Neuronal stem cell (in vitro differentiated cells): ENCODE results near the gene HIF1A.

Source experiments
- DNase-seq: peaks from one replicate; pipeline ENCODE4 v3.0.0-alpha.2; 2013; ENCODE audit warnings: low spot score
- H2AFZ ChIP-seq: one replicate; pipeline ENCODE4 v1.6.1; 2013; ENCODE audit warnings: mild to moderate bottlenecking, low read length, inconsistent platforms
- H2AK5ac ChIP-seq: 2 replicates; pipeline ENCODE4 v1.6.1; 2013; ENCODE audit warnings: low read depth, mild to moderate bottlenecking, inconsistent platforms, low read length, moderate library complexity, mixed read lengths
- H2BK120ac ChIP-seq: 2 replicates; pipeline ENCODE4 v1.6.1; 2013; ENCODE audit warnings: low read depth, mild to moderate bottlenecking, inconsistent platforms, low read length, moderate library complexity, mixed read lengths
- H2BK12ac ChIP-seq: one replicate; pipeline ENCODE4 v1.6.1; 2013; ENCODE audit warnings: low read length, inconsistent platforms
- H2BK15ac ChIP-seq: 2 replicates; pipeline ENCODE4 v1.6.1; 2013; ENCODE audit warnings: mild to moderate bottlenecking, low read length, inconsistent platforms, mixed read lengths
- H2BK5ac ChIP-seq: one replicate; pipeline ENCODE4 v1.6.1; 2013; ENCODE audit warnings: inconsistent platforms, mild to moderate bottlenecking, low read length, moderate library complexity
- H3K14ac ChIP-seq: one replicate; pipeline ENCODE4 v1.6.1; 2013; ENCODE audit warnings: low read length, inconsistent platforms
- H3K18ac ChIP-seq: 2 replicates; pipeline ENCODE4 v1.6.1; 2013; ENCODE audit warnings: low read length, inconsistent platforms
- H3K23ac ChIP-seq: 2 replicates; pipeline ENCODE4 v1.6.1; 2013; ENCODE audit warnings: low read depth, mild to moderate bottlenecking, mixed read lengths, low read length, inconsistent platforms; ENCODE audit not compliant: poor library complexity
- H3K27ac ChIP-seq: replicated peaks from 3 replicates; pipeline ENCODE4 v1.5.1; 2013; ENCODE audit warnings: low read length, inconsistent platforms
- H3K27me3 ChIP-seq, 3 experiments: 2 replicates each; pipeline ENCODE4 v1.6.1; 2013; ENCODE audit warnings: low read length in 3 of 3, mild to moderate bottlenecking in 2 of 3, inconsistent platforms in 1 of 3, low read depth in 1 of 3, mixed read lengths in 1 of 3, moderate library complexity in 1 of 3; ENCODE audit not compliant: control insufficient read depth in 3 of 3, insufficient read depth in 3 of 3
- H3K36me3 ChIP-seq, 2 donors: replicated peaks in 1 of 2; 2 replicates each; pipeline ENCODE4 v1.6.1; 2013; ENCODE audit warnings: low read length in 2 of 2; ENCODE audit not compliant: control insufficient read depth in 2 of 2, insufficient read depth in 2 of 2
- H3K4ac ChIP-seq: 2 replicates; pipeline ENCODE4 v1.6.1; 2013; ENCODE audit warnings: inconsistent platforms, mild to moderate bottlenecking, low read length, moderate library complexity
- H3K4me1 ChIP-seq, 2 donors: 1 replicate in 1 of 2; 2 replicates in 1 of 2; pipeline ENCODE4 v1.6.1; 2013; ENCODE audit warnings: low read length in 2 of 2, low read depth in 1 of 2; ENCODE audit not compliant: control insufficient read depth in 2 of 2, insufficient read depth in 1 of 2
- H3K4me2 ChIP-seq: one replicate; pipeline ENCODE4 v1.6.1; 2013; ENCODE audit warnings: mild to moderate bottlenecking, low read length, inconsistent platforms; ENCODE audit not compliant: insufficient read depth, poor library complexity, severe bottlenecking
- H3K4me3 ChIP-seq, 2 donors: 2 replicates each; pipeline ENCODE4 v1.5.1; 2013; ENCODE audit warnings: low read length in 2 of 2, mild to moderate bottlenecking in 2 of 2, inconsistent platforms in 1 of 2, moderate library complexity in 1 of 2
- H3K79me1 ChIP-seq: one replicate; pipeline ENCODE4 v1.6.1; 2013; ENCODE audit warnings: low read depth, mild to moderate bottlenecking, inconsistent platforms, low read length, moderate library complexity
- H3K9ac ChIP-seq: one replicate; pipeline ENCODE4 v1.6.1; 2013; ENCODE audit warnings: mild to moderate bottlenecking, low read depth, low read length, inconsistent platforms; ENCODE audit not compliant: poor library complexity
- H3K9me3 ChIP-seq, 2 donors: replicated peaks in 1 of 2; 2 replicates each; pipeline versions ENCODE3 to v1.6.1; 2013; ENCODE audit warnings: low read length in 2 of 2, mild to moderate bottlenecking in 2 of 2, inconsistent platforms in 1 of 2, low read depth in 1 of 2, mixed read lengths in 1 of 2, moderate library complexity in 1 of 2; ENCODE audit not compliant: control insufficient read depth in 2 of 2, insufficient read depth in 1 of 2
- H4K8ac ChIP-seq: one replicate; pipeline ENCODE4 v1.6.1; 2013; ENCODE audit warnings: low read depth, mild to moderate bottlenecking, inconsistent platforms, low read length, moderate library complexity
- H4K91ac ChIP-seq: one replicate; pipeline ENCODE4 v1.6.1; 2013; ENCODE audit warnings: low read length, low read depth, mild to moderate bottlenecking, inconsistent platforms; ENCODE audit not compliant: poor library complexity
- WGBS, 2 donors: extraction: QIAGEN DNeasy Blood & Tissue Kit; methylation state at CpG; one replicate each; pipeline ENCODE4 v1.1.7; 2013; ENCODE audit warnings: missing lambda C conversion rate in 2 of 2, mixed read lengths in 1 of 2; ENCODE audit not compliant: insufficient read length in 2 of 2, insufficient replicate concordance in 1 of 2; ENCODE audit errors: extremely low coverage in 2 of 2; 5-methylcytosine and 5-hydroxymethylcytosine counted together

Gene HIF1A

GRCh38 chr14:61649283-61649682 is 46.0 kb upstream of the HIF1A start:
- no peak overlapping the region for H2BK5ac ChIP-seq
- no peak overlapping the region for H4K91ac ChIP-seq
- H2AFZ ChIP-seq = no peak overlapping the region
- no peak overlapping the region for H2AK5ac ChIP-seq
- no peaks in the 10 kb centered on the region for H3K9me3 ChIP-seq
- no peak overlapping the region for H2BK15ac ChIP-seq
- no peak for DNase-seq
- H3K18ac ChIP-seq = no peak overlapping the region
- no peak overlapping the region for H3K14ac ChIP-seq
- H3K27me3 ChIP-seq = peaks cover 0 to 12% (median 0%) of the 10 kb centered on the region in 3 experiments
- H2BK120ac ChIP-seq = no peak overlapping the region
- peaks cover 0 to 3% of the 10 kb centered on the region in 2 donors for H3K4me1 ChIP-seq
- no peak overlapping the region for H3K4ac ChIP-seq
- H3K23ac ChIP-seq = no peak overlapping the region
- no peak overlapping the region for H2BK12ac ChIP-seq
- H3K9ac ChIP-seq = no peak overlapping the region
- H4K8ac ChIP-seq = no peak overlapping the region
- H3K4me2 ChIP-seq = no peak overlapping the region
- no peak overlapping the region for H3K4me3 ChIP-seq
- H3K27ac ChIP-seq = no peak overlapping the region
- no peaks in the 10 kb centered on the region for H3K79me1 ChIP-seq
- H3K36me3 ChIP-seq = no peaks in the 10 kb centered on the region
- no CpG with 5 or more reads among the region's 4 CpGs for WGBS, 2 donors

- Histone ChIP-seq H3K18ac (no peak overlapping the region), H4K91ac (no peak overlapping the region), H2BK12ac (no peak overlapping the region), H3K36me3 (no peaks in the 10 kb centered on the region), H4K8ac (no peak overlapping the region), H2BK120ac (no peak overlapping the region), H2BK15ac (no peak overlapping the region), H3K27me3 (peaks cover 0 to 12% (median 0%) of the 10 kb centered on the region in 3 experiments), H3K4ac (no peak overlapping the region), H3K4me2 (no peak overlapping the region), H2AFZ (no peak overlapping the region), H3K4me1 (no peaks in the 10 kb centered on the region), H3K4me3 (no peak overlapping the region), H3K27ac (no peak overlapping the region), H3K9me3 (no peaks in the 10 kb centered on the region), H3K79me1 (no peaks in the 10 kb centered on the region), H3K9ac (no peak overlapping the region), H3K14ac (no peak overlapping the region), H3K23ac (no peak overlapping the region), H2AK5ac (no peak overlapping the region), H2BK5ac (no peak overlapping the region)
- WGBS, 2 donors = no CpG with 5 or more reads among the region's 4 CpGs
- no peak for DNase-seq
These were observed 44.0 kb upstream of the HIF1A start for GRCh38 chr14:61651355-61651754.

- H2AK5ac ChIP-seq = no peak overlapping the region
- no peak overlapping the region for H3K4me2 ChIP-seq
- H4K91ac ChIP-seq = no peak overlapping the region
- H3K36me3 ChIP-seq = no peaks in the 10 kb centered on the region
- whole genome bisulfite sequencing, 2 donors = no CpG with 5 or more reads among the region's 5 CpGs
- no peak for DNase-seq
- no peaks in the 10 kb centered on the region for H3K79me1 ChIP-seq
- H3K4me1 ChIP-seq = no peaks in the 10 kb centered on the region
- H3K9me3 ChIP-seq = no peaks in the 10 kb centered on the region
- no peak overlapping the region for H3K14ac ChIP-seq
- no peak overlapping the region for H2BK120ac ChIP-seq
- no peak overlapping the region for H3K4me3 ChIP-seq
- H3K9ac ChIP-seq = no peak overlapping the region
- no peak overlapping the region for H2BK12ac ChIP-seq
- no peak overlapping the region for H2BK5ac ChIP-seq
- no peak overlapping the region for H2AFZ ChIP-seq
- H3K18ac ChIP-seq = no peak overlapping the region
- H4K8ac ChIP-seq = no peak overlapping the region
- H3K4ac ChIP-seq = no peak overlapping the region
- peaks cover 0 to 12% (median 0%) of the 10 kb centered on the region in 3 experiments for H3K27me3 ChIP-seq
- H2BK15ac ChIP-seq = no peak overlapping the region
- H3K23ac ChIP-seq = no peak overlapping the region
- no peak overlapping the region for H3K27ac ChIP-seq
These were observed 42.6 kb upstream of the HIF1A start for GRCh38 chr14:61652526-61653262.

- DNase-seq = no peak
- no peak overlapping the region for H3K18ac ChIP-seq
- no peaks in the 10 kb centered on the region for H3K79me1 ChIP-seq
- no peak overlapping the region for H4K8ac ChIP-seq
- no peak overlapping the region for H2BK15ac ChIP-seq
- H3K27me3 ChIP-seq = peaks cover 0 to 12% (median 0%) of the 10 kb centered on the region in 3 experiments
- no peak overlapping the region for H3K9ac ChIP-seq
- H2AFZ ChIP-seq = no peak overlapping the region
- H3K4me3 ChIP-seq = no peak overlapping the region
- no peak overlapping the region for H3K4ac ChIP-seq
- no peaks in the 10 kb centered on the region for H3K4me1 ChIP-seq
- H2BK120ac ChIP-seq = no peak overlapping the region
- no peak overlapping the region for H3K4me2 ChIP-seq
- no CpG with 5 or more reads among the region's 6 CpGs for WGBS, 2 donors
- no peak overlapping the region for H3K27ac ChIP-seq
- no peak overlapping the region for H2BK12ac ChIP-seq
- no peak overlapping the region for H4K91ac ChIP-seq
- H2BK5ac ChIP-seq = no peak overlapping the region
- no peak overlapping the region for H3K14ac ChIP-seq
- no peaks in the 10 kb centered on the region for H3K9me3 ChIP-seq
- no peak overlapping the region for H2AK5ac ChIP-seq
- no peaks in the 10 kb centered on the region for H3K36me3 ChIP-seq
- no peak overlapping the region for H3K23ac ChIP-seq
These were observed 41.8 kb upstream of the HIF1A start for GRCh38 chr14:61653507-61653906.
